HG03469 (cell line): Measurements from ENCODE around the gene DDHD1.

ENCODE experiments used
- ATAC-seq: cut with Tn5 transposase; IDR thresholded peaks from one replicate; pipeline ENCODE4 v1.9.1; 2021; ENCODE audit warnings: mild to moderate bottlenecking, moderate library complexity, moderate number of reproducible peaks; ENCODE audit not compliant: unreplicated experiment

The DDHD1 gene

DNA sequence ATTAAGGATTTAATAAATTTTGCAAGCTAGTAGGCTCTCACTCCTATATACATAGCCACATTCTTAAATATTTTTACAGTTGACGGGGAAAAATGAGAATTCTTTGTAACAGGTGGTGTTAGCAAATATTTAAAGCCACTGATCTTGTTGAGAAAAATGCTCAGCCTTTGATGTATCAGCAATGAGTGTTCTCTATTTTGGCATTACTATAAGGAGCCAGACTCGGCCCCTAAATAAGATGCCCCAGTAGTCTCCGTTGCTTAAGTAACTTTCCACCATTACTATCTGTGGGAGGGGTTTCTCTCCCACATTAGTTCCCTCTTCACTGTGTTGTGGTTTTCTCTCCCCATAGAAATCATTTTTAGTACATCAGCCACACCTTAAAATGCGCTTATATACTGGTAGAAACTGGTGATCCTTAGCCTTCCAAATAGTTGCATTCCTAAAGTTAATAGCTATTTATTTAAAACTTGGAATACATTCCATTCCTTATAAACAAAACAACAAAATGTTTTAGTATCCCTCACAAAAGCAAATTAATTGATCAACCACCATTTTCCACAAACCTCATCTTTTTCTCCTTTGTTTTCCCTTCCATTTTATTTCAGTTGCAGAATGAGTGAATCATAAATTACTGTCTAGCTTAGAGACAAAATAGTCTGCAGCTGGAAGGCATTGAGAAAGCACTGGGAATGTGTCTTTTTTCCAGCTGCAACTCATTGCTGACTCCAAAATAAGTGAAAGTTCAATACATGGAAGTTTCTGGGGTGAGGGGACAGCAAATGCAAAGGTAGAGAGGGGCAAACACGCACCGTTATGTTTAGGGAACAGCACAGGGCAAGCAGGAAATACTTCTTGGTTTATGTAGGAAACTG lies 117.5 kb downstream of the DDHD1 start:
- no peak for ATAC-seq

- no peak for ATAC-seq
These were observed 118.4 kb downstream of the DDHD1 start for GRCh38 chr14:53034688-53035230.

DNA sequence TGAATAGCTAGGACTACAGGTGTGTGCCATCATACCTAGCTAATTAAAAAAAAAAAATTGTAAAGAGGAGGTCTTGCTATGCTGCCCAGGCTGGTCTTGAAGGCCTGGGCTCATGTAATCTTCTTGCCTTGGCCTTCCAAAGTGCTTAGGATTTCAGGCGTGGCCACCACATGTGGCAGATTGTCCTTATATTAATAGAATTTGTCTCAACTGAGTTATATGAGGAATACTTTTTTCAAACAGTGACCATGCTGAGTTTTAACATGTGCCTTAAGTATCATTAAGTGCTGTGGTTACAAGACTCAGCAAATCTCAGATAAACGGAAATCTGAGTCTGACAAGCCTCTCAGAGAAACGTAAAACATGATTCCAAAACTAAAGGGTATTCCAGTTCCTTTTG lies 119.1 kb downstream of the DDHD1 start:
- ATAC-seq = no peak

DNA sequence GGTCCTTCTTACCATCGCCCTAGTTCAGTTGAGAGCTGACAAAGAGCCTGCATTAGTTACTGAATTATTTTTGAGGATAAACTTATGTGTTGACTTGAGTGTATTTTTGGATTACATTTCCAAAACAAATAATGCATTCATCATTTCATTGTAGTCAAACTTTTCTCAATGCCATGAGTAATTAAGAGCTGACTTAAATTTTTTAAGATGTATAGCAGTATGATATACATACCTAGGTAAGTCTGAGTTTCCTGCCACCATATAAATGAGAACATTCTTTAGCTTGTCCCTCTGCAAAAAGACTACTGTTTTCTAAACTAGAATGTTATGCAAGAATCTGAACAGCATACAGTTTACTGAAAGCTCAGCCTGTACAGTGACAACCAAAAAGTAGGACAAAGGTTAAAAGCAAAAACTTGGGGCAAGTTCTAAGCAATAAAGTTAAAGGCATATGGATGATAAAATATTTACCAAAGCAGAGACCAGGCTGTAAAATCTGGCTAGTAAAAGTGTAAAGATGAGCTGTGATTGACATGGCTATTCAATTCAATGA lies 120.2 kb downstream of the DDHD1 start:
- no peak for ATAC-seq

DNA sequence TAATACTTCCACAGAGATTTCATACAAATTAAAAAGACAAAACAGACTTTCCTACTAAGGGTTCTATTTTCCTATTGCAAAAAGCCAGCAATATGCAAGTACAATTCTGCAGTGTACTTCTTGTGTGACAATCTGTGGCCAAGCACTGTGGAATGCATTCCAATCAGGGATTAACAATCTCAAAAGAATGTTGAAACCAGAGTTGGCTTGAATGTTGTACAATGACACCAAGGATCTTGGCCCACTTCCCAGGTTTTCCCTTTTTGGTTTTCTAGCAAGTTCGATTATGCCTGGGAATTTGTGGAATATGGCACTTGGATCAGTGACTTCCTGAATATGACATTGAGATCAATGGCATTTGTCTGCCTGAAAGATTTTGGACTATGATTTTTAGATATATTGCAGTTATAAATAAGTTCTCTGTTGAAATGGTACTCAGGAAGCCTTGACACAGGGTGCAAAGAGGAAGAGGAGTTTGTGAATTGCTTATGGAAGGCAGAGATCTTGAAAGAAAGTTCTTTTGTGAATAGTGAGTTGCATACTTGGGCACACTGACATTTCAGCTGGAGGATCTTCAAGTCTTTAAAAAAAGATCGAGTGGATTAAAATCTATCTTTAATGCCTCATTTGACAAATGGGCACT lies 120.8 kb downstream of the DDHD1 start:
- ATAC-seq = no peak

DNA sequence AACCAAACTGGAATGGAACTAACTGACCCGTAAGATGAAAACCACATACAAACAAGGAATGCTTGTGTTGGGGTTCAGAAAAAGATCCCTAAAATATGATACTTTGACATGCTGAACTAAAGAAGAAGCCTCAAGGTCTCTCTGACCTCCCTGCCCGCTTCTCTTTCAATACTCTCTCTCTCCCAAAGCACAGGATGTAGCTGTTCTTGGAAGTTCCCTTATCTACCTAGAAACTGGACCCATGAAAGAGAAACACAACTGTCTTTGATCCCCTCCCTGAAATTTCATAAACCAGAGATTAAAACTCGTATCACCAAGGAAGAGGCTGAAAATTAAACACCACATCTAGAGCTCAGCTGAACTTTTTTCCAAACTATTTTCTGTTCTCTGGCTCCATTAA lies 125.6 kb downstream of the DDHD1 start:
- ATAC-seq = no peak

- no peak for ATAC-seq
These were observed 126.1 kb downstream of the DDHD1 start for GRCh38 chr14:53027041-53027440.

DNA sequence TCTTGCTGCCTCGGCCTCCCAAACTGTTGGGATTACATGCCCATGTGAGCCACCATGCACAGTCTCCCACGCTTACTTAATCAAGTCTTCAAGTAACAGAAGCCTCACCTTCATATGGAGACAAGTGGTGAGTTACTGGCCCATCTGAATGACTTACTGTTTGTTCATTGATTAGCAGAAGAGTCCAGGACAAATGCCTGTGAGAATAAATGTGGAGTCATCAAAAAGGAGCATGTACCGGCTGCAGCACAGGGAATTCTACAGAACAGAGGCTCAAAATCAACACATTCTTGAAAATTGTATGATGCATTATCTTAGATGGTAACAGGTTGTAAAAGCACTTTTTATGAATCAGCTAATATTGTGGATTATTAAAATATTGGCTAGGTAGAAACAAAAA lies 129.8 kb downstream of the DDHD1 start:
- ATAC-seq = no peak

DNA sequence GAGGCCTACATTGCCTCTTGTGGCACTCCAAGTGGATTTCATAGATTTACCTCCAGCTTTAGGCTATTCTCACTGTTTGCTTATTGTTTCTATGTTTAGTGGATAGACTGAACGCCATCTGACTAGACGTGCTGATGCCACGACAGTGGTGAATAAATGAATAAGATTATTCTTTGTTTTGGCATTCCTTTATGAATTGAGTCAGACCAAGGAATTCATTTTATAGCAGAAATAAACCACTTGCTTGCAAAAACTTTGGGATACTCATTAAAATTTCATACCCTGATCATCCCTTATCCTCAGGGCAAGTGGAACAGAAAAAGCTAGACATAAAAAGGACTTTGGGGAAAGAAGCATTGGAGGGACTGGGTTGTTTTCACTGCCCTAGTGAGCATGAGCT lies 130.5 kb downstream of the DDHD1 start:
- no peak for ATAC-seq

- ATAC-seq = no peak
These were observed 132.8 kb downstream of the DDHD1 start for GRCh38 chr14:53020193-53020932.

- no peak for ATAC-seq
These were observed 133.7 kb downstream of the DDHD1 start for GRCh38 chr14:53019406-53019805.

DNA sequence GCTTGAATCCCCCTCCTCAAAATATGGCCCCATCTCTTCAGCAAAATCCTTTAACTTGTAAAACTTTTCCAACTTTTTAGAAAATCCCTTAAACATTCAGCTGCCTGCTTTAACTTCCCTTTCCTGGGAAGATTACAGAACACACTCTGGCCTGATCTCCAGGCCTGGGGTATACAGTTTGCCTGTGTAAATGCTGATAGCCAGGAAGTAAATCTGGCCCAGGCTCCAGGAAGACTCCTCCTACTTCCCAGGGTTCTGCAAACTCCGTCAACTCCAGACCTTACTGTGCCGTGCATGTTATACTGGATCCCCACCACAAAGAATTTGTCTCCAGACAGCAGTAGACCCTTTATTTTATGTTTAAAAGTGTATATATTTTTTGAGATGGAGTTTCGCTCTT lies 135.3 kb downstream of the DDHD1 start:
- no peak for ATAC-seq

DNA sequence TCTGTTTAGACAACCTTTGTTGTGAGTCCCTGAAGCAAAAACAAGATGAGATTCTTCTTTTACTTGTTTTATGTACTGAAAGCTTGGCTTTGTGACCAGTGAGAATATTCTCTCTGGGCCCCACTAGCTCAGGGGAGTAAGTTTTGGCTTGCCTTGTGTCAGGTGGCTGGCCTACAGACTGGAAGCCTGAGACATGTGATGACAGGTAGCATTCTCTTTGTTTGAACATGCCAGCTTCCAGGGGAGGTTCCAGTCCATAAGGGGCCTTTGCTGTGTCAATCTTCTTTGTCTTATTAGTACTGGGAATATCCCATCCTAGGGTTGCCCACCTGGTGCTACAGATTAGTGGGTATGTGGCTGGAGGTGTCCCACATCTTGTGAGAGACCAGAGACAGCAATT lies 136.2 kb downstream of the DDHD1 start:
- no peak for ATAC-seq

- no peak for ATAC-seq
These were observed 136.6 kb downstream of the DDHD1 start for GRCh38 chr14:53016491-53016890.

DNA sequence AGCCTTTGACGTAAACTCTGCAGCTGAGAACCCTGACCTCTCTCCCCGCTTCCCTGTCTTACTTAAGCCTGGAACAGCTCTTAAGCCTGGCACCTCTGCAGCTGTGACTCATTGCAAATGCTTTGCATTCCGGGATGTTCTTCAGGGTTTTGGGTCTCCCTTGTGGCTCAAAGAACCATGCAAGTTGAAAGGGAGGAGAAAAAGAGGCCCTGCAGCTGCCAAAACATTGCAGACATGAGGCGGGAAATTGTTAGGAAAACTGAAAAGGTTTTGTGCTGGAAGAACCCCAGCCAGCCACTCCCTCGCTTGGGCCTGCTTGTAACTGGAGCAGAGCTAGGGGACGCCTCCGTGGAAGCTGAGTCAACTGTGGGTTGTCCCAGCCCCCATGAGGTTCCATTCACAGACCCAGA lies 142.1 kb downstream of the DDHD1 start:
- ATAC-seq = no peak

DNA sequence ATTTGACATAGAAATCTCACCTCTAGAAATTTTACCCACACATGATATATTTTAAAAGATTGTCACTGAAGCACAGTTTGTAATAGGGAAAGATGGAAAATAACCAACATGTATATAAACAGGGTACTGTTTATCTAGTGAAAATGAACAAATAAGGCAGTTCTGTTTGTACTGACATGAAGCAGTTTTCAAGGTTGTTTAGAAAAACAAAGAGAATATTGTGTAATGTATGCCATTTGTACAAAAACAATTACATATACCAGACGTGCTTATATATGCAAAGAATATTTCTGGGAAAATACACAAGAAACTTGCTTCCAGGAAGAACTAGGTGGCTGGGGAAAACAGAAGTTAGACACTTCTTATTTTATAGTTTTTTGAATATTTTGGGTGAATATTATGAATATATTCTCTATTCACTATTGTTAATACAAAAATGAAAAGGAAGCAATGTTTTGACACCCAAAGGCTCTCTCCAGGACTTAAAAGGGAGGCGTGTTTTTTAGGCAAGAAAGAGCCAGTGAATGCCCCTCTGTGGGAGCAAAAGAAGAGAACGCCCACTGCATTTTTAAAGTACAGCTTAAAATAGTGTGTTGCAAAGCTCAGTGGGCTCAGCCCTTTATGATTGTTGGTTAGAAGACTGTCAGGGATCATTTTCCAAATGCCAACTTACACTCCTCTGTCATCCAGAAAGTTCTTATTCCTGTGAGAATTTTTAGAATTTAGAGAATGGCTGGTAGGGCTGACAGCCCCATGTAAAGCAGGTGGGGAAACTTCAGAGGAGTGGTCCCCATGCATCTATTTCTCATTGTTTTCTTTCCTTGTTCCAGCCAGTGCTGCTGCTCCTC lies 142.7 kb downstream of the DDHD1 start:
- ATAC-seq = no peak

DNA sequence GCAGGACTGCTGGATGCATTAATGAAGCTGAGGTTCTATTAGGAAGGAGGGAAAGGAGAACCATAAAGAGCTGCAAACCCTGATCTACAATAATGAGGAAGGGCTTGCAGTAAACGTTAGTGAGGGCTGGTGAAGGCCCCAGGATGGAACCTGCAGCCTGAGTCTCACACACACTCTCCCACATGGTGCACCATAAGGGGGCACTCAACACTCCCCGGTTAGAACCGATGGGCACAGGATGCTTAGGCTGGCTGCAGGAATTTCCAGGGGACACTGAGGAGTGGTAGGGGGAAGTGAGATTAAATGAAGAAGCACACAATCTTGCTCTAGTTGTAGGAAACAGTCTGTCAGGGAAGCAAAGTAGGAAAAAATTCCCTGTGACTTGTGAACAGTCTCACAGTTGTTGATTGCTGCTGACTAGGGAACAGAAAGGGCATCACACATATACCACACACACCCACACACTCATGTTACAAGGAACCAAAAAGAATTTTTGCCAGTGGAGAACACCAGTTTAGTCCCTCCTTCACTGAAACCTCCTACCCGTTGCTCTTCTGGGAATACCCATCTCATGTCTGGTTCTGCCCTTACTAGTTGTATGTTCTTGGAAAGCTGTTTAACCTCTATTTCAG lies 146.1 kb downstream of the DDHD1 start:
- no peak for ATAC-seq

DNA sequence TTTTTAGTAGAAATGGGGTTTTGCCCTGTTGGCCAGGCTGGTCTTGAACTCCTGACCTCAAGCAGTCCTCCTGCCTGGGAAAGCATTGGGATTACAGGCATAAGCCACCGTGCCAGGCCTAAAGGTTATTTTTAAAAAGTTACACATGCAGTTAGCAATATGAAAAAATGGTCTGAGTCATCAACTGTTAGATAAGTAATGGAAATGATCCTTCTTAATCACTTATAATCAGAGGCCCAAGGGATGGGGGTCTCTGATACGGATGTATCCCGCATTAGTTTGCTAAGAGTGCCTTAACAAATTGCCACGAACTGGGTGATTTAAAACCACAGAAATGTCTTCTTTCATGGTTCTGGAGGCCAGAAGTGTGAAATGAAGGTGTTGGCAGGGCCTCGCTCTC lies 148.1 kb downstream of the DDHD1 start:
- ATAC-seq = no peak

- ATAC-seq = no peak
These were observed 149.3 kb downstream of the DDHD1 start for GRCh38 chr14:53003776-53004175.

- no peak for ATAC-seq
These were observed 150.5 kb downstream of the DDHD1 start for GRCh38 chr14:53002576-53002975.
